HG02973 (cell line): ENCODE results near the gene ARHGAP24.
"Not testable (repeated sequence)": the region's sequence is repeated elsewhere in the genome, so short reads cannot be mapped to it uniquely, and the experiment has no call there.

Source experiments
- ATAC-seq: cut with Tn5 transposase; IDR thresholded peaks from one replicate; pipeline ENCODE4 v1.9.1; 2021; ENCODE audit warnings: moderate library complexity; ENCODE audit not compliant: unreplicated experiment

ARHGAP24 gene

DNA sequence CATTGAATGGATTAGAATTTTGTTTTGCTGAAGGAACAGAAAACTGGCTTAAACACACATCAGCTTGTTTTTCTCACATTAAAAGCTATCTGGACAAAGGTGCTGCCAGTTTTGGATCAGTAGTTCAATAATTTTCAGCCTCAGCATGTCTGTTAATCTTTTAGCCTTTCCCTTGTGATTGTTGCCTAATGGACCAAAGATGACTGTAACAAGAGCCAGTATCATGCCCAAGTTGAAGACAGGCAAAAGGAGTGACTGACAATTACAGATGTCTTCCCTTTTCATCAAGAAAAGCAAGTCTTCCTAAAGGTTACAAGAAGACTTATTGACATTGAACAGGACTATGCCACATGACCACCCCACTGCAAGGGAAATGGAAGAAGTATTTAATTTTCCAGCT is 465.2 kb downstream of the ARHGAP24 start:
- no peak for ATAC-seq

DNA sequence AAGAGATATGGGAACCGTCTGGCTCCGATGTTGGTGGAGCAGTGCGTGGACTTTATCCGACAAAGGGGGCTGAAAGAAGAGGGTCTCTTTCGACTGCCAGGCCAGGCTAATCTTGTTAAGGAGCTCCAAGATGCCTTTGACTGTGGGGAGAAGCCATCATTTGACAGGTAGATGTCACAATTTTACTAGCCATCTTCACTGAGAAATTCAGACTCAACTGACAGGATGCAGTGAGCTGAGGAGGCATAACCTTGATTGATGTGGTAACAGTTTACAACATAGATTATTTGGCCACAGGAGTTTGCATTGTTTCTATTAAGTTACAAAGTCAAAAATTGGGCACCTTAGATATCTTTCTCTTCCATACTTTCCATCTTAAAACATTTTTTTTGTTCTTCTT is 467.2 kb downstream of the ARHGAP24 start:
- no peak for ATAC-seq

DNA sequence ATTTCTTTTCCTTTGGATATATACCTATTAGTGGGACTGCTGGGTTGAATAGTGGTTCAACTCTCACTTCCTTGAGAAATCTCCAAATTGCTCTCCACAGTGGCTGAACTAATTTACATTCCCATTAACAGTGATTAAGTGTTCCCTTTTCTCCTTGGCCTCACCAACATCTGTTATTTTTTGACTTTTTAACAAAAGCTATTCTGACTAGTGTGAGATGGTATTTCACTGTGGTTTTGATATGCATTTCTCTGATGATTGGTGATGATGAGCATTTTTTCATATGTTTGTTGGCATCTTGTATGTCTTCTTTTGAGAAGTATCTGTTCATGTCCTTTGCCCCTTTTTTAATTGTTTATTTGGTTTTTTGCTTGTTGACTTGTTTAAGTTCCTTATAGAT is 471.9 kb downstream of the ARHGAP24 start:
- ATAC-seq: no peak

DNA sequence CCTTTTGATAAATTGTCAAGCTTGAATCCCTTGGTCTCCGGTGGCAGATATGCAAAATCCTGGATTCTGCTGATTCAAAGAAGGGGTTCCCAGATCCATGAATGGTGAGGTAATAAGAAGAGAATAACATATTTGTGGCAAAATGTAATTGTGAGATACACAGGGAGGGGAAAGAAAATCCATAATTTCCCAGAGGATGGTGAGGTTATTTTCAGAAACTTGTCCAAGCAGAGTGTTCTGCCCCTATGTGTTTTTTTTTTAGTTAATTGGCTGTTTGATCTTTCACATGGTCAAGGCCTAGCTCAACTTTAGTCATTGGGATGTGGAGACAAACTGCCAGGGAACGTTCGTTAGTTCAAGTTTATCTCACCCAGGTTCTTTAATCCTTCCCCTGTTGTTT is 476.1 kb downstream of the ARHGAP24 start:
- no peak for ATAC-seq

DNA sequence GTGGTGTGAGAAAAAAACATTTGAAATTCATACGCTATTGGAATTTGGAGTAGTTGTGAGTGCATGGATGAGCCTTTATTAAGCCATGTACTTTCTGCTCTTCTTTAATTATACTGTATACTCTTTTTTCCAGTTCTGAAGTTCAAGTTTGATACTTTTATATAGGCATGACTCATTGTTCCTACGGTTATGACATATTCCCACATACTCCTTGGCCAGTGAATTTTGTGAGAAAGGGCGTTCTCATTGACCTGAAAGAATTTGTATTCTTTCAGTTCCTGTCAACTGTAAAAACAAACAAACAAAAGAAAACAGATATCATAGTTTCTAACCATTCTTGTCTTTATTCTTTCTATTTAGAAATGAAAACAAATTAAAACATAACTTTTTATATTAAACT is 477.6 kb downstream of the ARHGAP24 start:
- no peak for ATAC-seq

DNA sequence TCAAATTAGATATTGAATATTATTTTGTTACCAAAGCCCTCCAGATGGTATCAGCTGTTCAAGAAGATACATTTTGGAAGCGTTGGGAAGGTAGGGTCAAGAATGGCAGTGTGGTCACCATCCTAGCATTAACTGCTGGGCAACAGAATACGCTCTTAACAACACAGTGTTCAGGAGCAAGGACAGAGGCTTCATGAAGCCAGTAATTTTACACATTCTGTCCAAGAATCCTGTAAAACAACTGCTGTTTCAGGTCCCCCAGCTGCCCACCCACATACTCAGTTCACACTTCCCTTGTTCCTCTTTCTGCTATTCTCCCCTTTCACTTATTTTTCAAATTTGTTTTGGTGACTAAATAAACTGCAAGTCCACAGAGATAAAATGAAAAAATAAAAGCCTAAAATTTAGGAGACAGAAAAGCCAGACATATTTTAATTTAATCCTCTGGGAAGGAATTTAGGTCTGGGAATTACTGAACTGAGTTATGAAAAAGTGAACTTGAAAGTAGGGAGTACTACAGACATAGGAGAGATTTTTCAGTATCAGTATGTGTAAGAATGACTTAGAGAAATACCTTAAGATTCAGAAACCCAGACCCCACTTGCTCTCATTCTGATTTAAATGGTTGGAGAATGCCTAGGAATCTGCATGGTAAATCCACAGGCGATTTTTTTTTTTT is 478.2 kb downstream of the ARHGAP24 start:
- ATAC-seq: no peak

DNA sequence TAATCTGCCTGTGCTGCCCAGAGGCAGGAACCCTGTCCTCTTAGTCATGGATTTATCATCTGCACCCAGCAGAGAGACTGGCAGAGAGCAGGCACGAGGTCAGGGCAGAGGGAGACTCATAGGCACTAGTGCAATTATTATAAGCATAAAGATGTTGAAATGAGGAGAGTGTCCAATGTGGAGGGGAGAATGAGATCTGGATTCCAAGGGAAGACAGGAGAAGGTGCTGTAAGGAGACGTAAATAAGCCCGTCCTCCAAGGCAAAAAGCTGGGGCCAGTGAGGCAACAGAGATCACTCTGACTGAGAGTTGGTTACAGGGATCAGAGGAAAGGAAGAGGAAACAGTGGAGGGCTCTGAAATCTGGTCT is 478.7 kb downstream of the ARHGAP24 start:
- no peak for ATAC-seq

DNA sequence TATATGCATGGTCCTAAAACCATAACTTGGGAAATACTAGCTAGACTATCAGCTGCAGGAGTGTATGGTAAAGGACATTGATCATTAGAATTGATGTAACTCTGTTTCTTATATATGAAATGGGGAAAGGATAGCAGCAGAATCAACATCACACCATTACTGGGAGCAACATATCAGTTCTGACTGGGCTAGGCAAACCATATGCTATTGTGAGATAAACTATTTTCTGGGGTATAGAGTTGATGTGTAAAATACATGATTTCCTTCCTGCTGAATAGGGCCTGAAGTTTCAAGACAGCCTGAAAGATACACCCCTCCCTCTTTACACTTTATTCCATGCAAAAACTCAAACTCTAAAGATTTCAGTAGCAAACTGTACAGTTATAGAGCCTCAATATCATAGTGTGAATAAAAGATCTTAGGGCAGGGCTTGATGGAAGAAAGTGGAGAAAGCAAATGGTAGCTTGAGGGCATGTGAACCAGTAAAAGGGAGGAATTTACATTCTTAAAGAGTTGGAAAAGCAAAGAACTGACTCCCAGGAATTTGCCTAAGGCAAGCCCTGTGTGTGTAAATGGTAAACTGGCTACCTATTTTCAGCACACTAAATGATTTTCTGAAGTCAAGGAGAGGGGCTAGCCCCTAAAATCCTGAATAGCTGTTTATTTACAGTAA is 480.8 kb downstream of the ARHGAP24 start:
- ATAC-seq: no peak

DNA sequence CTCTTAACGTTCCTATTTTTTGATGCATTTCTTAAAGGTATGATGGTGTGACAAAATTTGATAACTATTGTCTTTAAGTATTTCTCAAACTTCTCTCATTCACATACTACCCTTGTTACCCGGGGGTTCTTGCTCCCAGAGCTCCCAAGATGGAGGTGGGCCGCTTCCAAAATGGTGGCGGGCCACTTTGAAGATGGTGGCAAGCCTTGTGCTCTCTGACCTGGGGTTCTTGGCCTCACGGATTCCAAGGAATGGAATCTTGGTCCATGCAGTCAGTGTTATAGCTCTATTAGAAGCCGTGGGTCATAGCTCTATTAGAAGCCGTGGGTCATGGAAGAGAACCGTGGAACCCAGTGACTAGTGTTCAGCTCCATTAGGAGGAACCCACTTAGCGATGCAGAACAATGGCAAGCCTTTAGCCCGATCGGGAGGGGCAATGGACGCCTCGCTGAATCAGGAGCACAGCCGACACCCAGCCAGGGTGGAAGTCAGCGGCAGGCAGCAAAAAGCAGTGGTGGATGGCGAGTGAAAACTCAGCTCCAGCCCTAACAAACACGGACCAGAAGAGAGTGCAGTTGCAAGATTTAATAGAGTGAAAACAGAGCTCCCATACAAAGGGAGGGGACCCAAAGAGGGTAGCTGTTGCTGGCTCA is 481.5 kb downstream of the ARHGAP24 start:
- no peak for ATAC-seq

DNA sequence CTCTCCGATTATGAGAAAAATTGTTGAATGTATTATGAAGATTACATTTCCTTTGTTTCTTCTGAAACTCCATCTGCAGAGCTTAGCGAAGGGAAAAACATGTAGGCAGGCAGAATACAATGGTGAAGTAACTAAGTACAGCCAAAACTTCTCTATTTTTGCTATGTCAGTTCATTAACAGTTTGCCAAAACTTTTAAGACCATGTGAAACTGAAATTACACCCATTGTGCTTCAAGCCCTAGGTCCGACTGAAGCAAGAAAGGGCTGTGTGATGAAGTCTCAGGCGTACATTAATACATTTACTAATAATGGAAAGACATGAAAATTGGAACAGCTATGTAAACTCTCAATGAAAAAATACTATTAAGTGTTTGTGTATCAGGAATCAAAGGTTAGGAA is 486.9 kb downstream of the ARHGAP24 start:
- ATAC-seq: no peak

DNA sequence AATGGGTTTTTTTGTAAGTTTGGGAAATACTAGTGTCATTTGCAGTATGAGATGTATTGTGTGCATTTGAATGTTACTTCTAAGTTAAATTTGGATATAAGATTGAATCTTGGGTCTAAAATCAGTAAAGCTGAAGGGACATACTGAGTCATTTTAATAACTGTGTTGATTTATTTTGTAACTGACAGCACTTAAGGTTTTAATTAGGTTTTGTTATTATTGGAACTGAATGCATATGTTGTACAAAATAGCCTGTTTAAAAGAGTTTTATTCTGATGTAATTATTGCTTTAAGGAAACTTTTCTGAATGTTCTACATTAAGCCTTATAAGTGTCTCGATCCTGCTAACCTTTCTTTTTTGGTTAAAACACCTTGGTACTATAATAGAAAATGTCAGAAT is 488.3 kb downstream of the ARHGAP24 start:
- no peak for ATAC-seq

DNA sequence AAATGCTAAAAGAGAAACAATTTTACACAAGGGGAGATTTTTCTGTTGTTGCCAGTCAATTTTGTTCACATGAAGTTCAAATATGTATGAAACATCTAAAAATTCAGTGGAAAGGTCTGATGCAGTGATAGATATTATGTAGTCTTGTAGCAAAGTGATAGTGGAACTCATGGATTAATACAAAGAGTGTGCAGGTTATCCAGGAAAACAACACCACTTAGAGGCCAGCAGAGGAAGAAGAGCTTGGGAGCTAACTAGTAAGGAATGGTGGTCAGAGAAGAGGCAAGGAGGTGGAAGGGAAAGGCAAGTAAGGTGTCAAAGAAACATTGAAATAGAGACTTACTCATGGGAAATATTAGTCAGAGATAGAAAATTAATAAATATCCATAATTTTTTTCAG is 489.3 kb downstream of the ARHGAP24 start:
- no peak for ATAC-seq

DNA sequence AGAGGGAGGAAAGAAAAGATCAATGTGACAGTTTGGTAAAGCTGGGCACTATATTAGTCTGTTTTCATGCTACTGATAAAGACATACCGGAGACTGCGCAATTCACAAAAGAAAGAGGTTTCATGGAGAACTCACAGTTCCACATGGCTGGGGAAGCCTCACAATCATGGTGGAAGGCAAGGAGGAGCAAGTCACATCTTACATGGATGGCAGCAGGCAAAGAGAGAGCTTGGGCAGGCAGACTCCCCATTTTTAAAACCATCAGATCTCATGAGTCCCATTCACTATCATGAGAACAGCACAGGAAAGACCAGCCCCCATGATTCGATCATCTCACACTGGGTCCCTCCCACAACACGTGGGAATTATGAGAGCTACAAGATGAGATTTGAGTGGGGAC is 490.1 kb downstream of the ARHGAP24 start:
- not testable (repeated sequence) for ATAC-seq

DNA sequence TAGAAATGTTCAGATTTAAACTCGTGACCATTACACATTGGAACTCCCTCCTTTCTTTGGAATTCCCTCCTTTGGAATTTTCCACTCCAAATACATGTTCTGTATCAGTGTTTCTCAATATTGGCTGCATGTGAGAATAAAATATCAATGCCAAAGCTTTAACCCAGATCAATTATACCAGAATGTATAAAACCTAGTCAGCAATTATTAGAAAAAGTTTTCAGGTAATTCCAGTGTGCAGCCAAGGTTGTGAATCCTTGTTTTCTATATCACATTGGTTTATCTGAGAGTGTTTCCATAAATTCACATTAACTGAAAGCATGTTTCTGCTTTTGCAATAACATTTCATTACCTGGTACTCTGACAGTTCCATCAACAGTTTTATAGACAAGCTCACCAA is 490.6 kb downstream of the ARHGAP24 start:
- no peak for ATAC-seq

DNA sequence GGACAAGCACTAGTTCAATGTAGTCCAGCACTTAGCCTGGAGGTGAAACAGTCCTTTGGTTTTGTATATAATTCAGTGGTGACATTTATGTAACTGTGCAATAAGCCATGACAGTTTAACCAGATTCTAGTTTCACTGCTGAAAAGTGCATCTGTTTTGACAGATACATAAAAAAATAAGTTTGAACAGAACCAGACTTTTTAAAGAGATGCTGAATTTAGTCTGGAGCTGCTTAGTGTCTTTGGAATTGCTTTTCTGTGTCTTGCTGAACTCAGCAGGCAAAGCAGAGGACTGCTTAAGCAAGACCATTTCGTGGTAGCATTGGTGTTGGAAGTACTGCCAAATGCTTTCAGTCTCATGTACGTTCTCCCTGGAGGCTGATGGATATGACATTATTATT is 491.4 kb downstream of the ARHGAP24 start:
- ATAC-seq: no peak

DNA sequence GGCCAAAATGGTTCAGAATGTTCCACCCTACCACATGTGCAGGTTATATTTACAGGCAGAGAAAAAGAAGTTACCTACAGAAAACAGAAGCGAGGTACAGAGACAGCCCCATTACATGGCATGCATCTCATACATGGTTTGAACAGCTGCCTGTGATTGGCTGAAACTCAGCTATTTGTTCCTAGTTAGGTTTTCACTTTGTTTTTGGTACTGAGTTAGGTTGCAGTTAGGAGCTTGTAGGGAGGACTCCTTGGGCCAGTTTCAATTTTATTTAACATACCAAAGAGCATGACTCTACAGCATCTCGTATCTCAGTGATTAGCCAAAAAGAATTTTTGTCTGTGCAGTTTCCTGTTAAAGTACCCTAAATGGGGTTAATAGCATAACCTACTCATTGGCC is 492.9 kb downstream of the ARHGAP24 start:
- ATAC-seq: no peak

DNA sequence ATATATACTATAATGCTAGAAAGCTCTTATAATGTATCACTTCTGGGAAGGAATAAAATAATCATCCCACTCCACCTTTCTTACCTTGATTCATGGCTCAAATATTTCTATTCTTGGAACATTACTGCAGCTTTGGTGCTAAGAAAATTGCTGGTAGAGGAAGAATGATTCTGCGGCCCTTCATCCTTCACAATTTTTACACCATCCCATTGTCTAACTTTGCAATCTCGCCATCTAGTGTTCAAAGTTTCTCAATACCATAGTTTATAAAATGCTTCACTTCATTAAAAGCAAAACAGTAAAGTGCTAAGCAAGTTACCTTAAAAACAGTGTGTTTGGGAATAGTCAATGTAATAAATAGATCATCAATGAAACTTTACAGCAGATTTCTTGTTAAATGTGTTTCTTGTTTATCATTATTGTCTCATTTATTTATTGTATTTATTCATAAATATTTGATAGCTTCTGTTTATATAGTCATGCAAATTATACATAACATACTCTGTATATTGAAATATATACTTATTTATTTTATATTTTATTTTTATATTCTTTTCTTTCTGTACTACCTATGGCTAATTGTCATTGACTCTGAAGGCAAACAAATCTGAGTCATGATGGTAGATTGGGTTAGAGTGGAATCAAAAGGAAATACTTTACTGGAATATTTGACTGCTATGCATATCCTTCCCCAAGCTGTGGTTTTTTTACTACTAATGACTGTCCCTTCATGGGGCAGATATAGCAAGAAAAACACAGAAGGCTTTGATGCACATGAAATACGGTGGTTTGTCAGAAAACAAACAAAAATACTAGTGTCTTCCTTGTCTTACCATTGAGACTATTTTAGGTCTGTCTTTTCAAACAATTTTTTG is 494.2 kb downstream of the ARHGAP24 start:
- ATAC-seq: peak; percentile 69

DNA sequence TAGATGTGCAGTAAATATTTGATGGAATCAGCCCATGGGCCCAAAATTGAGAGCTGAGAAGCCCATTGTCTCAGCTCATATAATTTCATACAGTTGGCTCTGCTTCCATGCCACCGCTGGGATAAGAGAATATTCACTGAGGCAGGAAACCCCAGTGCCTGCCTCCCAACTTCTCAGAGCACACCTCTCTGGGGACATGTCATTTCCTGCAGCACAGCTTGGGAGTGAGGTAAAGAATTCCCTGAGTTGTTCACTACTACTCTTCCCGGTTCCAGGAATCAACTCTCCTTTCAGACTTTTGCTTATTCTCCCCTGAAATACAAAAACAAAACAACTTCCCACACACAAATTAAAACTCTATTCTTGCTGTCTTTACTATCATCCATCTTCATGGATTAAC is 495.6 kb downstream of the ARHGAP24 start:
- no peak for ATAC-seq

DNA sequence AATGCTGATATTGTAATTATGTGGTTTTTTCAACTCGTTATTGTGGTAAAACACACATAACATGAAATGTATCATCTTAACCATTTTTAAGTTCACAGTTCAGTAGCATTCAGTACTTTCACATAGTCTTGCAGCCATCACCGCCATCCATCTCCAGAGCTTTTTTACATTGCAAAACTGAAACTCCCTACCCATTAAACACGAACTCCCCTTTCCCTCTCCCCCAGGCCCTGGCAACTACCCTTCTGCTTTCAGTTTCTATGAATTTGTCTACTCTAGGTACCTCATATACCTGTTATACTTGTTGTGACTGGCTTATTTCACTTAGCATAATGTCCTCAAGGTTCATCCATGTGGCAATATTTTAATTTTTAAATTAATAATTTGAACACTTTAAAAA is 504.3 kb downstream of the ARHGAP24 start:
- ATAC-seq: peak; percentile 92

DNA sequence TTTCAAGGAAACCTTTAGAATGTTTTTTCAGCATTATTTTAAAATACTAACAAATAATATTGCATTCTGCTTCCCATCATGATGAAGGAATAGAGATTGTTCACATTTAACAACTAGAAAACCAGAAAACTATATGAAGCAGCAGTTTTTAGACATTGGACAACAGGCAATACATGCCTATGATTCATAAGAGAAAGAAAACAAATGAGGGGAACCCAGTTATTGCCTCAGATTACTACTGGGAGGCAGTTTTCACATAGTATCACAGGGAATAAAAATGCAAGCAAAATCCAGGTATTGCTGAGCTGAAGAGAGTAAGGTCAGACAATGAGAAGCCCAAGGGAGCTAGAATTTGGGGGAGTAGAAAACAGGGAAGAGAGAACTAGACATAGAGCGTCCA is 511.3 kb downstream of the ARHGAP24 start:
- no peak for ATAC-seq

DNA sequence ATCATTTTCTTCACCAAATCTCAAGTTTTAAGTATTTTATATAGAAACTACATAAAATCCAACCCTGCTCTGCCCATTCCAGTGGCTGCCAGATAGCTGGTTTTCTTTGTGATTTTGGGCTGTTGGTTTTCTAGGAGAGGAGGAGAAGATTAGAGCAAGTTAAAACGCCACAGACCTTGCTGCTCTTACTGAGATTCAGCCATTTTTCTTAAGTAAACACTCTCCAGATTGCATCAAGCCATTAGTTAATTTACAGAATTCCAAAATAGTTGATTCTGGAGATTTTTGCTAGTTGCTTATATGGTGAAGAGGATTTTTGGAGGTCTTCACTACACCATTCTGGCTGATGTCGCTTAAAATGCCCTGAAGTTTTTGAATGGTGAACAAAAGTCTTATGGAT is 518.7 kb downstream of the ARHGAP24 start:
- ATAC-seq: no peak

DNA sequence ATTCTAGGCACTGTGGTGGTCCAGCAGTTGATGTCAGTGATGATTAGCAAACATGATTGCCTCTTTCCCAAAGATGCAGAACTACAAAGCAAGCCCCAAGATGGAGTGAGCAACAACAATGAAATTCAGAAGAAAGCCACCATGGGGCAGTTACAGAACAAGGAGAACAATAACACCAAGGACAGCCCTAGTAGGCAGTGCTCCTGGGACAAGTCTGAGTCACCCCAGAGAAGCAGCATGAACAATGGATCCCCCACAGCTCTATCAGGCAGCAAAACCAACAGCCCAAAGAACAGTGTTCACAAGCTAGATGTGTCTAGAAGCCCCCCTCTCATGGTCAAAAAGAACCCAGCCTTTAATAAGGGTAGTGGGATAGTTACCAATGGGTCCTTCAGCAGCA is 519.6 kb downstream of the ARHGAP24 start:
- ATAC-seq: no peak
